Inferior parietal cortex (tissue), 1 donor: ENCODE results near the gene COL13A1.

Source experiments
- DNase-seq: peaks from one replicate; pipeline ENCODE4 v3.0.0-alpha.2; 2016; ENCODE audit errors: extremely low spot score

The COL13A1 gene

GRCh38 chr10:69819716-69820506 is 18.2 kb downstream of the COL13A1 start:
- no peak for DNase-seq

- no peak for DNase-seq
These were observed 19.1 kb downstream of the COL13A1 start for GRCh38 chr10:69820817-69821216.

DNA sequence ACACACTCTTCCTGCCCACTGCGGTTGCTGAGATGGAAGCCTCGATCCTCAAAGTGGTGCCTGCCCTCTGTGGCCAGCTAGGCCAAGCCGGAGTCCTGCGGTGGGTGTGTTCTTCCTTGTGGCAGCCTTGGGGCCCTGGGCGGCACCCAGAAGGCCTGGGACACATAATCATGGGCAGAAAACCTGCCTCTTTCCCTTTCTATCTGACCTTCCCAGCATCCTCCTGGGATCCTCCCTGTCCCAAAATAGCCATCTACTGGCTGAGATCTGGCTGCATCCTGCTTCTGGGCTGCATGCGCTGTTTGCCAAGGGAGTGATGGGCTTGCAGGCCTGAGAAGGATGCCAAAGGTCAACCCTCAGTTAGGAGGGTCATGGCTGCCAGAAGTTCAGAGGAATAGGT is 23.9 kb downstream of the COL13A1 start:
- DNase-seq, result no peak

- no peak for DNase-seq
These were observed 24.4 kb downstream of the COL13A1 start for GRCh38 chr10:69826094-69826493.

GRCh38 chr10:69826789-69827554 is 25.3 kb downstream of the COL13A1 start:
- DNase-seq, result no peak

DNA sequence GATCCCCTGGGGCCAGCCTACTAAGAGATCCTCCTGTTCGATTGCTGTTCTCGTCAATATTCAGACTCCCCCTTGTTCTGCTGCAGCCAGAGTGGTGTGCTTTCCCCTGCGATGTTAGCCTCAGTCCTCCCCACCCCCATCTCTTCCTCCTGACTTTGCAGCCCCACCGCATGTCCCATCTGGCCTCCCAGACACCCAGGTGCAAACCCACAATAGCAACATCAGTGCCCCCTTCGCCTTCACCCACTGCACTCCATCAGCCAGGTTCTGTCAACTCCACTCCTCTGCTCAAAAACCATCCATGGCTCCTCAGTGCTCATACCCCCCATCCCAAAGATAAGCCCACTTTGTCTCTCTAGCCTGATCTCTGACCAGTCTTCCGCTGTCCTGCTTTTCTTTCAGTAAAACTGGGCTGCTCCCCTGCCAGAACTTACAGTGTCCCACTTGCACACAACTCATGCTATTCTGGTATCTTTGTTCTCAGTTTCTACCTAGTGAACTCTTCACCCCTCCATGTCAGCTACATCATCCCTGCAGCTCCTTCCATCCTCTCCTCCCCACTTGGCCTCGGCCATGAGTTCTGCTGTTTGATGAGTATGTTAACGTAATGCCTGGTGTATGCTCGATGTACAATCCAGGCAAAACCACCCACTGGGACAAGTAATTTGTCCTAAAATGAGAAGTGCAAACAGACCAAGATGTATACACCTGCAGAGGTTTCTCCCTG is 26.6 kb downstream of the COL13A1 start:
- DNase-seq, result no peak

DNA sequence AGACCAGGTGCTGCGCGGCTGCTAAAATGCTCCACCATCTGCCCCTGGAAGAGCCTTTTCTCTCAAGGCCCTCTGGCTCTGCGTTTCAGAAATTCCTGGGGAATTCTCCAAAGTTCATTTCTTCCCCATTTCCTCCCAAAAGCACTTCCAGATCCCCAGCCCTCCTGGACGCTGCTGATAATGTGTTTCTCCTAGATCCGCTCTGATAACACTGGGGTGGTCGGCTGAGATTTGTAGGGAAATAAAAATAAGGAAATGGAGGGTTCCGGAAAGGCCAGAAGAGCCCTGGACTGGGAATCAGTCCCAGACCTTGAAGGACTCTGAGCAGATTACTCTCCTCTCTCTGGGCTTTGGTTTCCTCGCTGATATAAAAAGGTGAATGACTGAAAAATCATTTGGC is 28.1 kb downstream of the COL13A1 start:
- no peak for DNase-seq

DNA sequence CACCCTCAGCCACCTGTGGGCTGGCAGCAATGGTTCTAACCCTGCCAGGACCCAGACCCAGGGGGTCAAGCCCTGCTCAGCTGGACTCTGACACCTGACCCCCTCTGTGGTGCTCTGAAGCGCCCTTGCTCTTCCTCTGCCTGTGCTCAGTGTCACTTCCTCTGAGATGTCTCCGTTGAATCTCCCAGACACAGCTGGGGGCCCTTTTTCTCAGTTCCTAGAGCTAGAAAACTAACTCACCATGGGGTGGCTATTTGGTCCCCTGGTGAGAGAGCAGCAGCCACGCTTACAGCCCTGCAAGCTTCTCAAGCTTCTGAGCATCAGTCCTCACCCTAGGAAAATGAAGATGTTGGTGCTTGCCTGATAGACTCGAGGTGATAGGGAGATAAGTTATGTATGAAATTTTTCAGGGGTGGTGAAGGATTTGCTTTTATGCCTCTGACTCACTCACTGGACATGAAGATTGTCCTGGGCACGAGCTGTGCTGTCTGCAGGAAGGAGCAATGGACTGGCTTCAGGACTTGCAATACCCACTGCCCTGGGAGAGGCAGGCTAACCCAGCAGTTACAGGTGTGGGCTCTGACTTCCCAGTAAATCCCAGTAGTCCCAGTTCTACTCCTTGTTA is 29.6 kb downstream of the COL13A1 start:
- no peak for DNase-seq

DNA sequence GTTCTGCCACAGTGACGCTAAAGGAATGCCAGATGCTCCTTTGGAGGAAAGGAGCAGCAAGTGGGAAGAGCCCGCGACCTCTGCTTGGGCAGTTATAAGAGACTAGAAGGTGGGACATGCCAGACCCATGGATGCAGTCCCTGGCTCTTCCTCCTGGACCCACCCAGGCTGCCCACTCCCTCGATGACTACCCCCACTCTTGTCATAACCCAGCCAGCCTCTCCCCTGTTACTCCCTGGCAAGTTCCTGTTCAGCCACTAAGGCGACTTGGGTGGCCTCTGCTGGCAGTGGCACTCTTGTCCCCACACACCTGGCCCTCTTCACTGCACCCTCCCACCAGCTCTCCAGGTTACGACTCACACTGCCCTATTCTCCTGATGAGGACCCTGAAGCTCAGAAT is 33.5 kb downstream of the COL13A1 start:
- no peak for DNase-seq

GRCh38 chr10:69835875-69836730 is 34.4 kb downstream of the COL13A1 start:
- DNase-seq, result no peak

- DNase-seq, result no peak
These were observed 35.0 kb downstream of the COL13A1 start for GRCh38 chr10:69836731-69837030.

GRCh38 chr10:69837261-69837660 is 35.6 kb downstream of the COL13A1 start:
- no peak for DNase-seq

GRCh38 chr10:69838418-69838817 is 36.7 kb downstream of the COL13A1 start:
- no peak for DNase-seq

DNA sequence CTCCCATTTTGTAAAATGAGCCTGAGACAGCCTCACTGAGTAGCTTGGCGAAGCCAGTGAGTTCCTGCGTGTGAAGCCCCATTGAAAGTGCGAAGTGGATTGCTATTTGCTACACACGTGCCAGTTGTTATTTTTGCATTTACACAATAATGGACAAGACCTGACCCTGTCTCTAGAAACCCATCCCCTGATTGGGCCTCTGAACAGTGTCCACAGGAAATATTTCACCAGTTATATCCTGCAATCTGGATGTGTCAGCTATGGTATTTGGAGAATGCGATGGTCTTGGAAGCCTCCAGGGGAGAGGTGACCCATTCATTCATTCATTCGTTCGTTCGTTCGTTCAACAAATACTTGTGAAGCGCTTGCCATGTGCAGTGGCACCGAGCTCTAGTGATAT is 37.1 kb downstream of the COL13A1 start:
- DNase-seq, result no peak

- no peak for DNase-seq
These were observed 38.1 kb downstream of the COL13A1 start for GRCh38 chr10:69839696-69840345.

DNA sequence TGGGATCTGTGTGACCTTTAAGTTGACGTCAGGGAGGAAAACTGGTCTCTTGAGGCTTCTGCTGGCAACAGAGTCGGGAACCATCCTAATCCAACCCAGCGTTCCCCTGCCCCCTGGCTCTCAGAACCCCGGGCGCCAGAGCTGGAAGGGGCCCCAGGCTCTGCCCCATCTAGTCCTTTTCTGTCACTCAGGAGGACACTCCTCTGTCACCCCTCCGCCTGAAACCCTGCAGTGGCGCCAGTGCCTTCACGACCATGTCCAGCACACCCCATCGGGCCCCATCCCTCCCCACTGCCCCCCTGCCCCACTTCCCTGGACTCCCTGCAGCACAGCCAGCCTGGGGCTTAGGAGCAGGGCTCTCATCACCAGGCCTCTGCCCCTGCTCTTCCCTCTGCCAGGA is 39.1 kb downstream of the COL13A1 start:
- no peak for DNase-seq

- DNase-seq, result no peak
These were observed 40.3 kb downstream of the COL13A1 start for GRCh38 chr10:69842020-69842419.

DNA sequence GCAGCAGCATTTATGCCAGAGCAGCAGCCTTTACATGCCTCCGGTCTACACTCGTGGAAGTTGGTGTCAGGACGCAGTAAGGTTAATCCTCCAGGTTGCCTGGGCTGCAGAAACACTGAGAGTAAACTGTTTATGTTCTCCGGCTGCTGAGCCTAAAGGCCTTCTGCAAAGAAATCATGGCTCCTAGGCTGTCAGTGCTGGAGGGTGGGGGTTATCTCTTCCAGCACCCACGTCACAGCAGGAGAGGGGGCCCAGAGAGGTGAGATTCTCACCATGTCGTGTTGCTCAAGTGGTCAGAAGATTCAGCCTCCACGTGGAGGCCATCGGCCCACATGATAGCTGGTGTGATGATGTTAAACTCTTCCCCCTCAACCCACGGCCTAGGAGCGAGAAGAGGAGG is 41.2 kb downstream of the COL13A1 start:
- DNase-seq, result no peak

- DNase-seq, result no peak
These were observed 42.2 kb downstream of the COL13A1 start for GRCh38 chr10:69843923-69844322.

GRCh38 chr10:69844698-69845097 is 43.0 kb downstream of the COL13A1 start:
- no peak for DNase-seq
